LNCaP clone FGC (cell line): ENCODE measurements around the gene SMG7.
"Not testable (repeated sequence)": the region's sequence is repeated elsewhere in the genome, so short reads cannot be mapped to it uniquely, and the experiment has no call there.

Experiments used
- DNase-seq: peaks from one replicate; pipeline ENCODE4 v3.0.0-alpha.2; 2011; ENCODE audit warnings: low read depth
- H3K4me3 ChIP-seq: 2 replicates; pipeline ENCODE4 v1.5.1; 2011; ENCODE audit warnings: mild to moderate bottlenecking, low read depth, low read length, control low read depth
- TF ChIP-seq, protein P1 (sequence below): IDR thresholded peaks from 2 replicates; pipeline ENCODE4 v1.5.1; 2012; ENCODE audit warnings: mild to moderate bottlenecking; ENCODE audit not compliant: control insufficient read depth, insufficient read depth; ENCODE audit errors: extremely low read depth

Gene SMG7, protein sequence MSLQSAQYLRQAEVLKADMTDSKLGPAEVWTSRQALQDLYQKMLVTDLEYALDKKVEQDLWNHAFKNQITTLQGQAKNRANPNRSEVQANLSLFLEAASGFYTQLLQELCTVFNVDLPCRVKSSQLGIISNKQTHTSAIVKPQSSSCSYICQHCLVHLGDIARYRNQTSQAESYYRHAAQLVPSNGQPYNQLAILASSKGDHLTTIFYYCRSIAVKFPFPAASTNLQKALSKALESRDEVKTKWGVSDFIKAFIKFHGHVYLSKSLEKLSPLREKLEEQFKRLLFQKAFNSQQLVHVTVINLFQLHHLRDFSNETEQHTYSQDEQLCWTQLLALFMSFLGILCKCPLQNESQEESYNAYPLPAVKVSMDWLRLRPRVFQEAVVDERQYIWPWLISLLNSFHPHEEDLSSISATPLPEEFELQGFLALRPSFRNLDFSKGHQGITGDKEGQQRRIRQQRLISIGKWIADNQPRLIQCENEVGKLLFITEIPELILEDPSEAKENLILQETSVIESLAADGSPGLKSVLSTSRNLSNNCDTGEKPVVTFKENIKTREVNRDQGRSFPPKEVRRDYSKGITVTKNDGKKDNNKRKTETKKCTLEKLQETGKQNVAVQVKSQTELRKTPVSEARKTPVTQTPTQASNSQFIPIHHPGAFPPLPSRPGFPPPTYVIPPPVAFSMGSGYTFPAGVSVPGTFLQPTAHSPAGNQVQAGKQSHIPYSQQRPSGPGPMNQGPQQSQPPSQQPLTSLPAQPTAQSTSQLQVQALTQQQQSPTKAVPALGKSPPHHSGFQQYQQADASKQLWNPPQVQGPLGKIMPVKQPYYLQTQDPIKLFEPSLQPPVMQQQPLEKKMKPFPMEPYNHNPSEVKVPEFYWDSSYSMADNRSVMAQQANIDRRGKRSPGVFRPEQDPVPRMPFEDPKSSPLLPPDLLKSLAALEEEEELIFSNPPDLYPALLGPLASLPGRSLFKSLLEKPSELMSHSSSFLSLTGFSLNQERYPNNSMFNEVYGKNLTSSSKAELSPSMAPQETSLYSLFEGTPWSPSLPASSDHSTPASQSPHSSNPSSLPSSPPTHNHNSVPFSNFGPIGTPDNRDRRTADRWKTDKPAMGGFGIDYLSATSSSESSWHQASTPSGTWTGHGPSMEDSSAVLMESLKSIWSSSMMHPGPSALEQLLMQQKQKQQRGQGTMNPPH

DNA sequence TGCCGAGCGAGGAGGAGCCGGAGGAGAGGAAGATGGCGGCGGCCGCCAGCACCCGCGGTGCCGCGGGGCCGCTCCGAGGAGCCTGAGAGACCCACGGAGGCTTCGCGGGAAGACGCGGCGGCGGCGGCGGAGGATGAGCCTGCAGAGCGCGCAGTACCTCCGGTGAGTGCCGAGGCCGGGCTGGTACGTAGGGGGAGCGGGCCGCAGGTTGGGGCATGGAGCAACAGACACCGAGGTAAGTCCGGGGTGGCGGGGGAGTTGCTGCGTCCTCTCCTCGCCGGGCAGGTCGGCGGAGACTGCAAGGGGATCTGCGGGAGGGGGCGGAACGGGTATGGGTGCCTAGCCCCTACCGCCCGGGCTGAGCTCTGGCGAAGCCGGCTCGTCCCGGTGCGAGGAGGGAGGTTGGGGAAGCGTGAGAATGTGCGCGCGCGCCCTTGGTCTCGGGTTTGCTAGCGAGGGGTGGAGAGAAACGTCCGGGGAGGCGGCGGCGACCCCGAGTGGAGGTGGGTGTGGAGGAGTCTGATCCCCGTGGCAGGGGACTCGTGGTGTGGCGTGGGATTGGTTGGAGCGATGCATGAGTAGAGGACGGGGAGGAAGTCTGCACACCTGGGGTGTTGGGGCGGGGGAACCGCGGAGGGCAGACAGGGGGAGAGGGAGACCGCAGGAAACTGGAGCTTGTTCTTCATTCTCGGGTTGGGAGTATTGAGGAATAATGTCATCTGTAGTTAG is at the start of gene SMG7:
Gene SMG7 (plus strand): TSS at position 12 of the 729 bp plus-strand sequence. CDS start 122 bp downstream, at position 134.
- no peak for DNase-seq
- peak within 1 kb of the TSS; percentile 86 for H3K4me3 ChIP-seq
- TF ChIP-seq, protein P1, sequence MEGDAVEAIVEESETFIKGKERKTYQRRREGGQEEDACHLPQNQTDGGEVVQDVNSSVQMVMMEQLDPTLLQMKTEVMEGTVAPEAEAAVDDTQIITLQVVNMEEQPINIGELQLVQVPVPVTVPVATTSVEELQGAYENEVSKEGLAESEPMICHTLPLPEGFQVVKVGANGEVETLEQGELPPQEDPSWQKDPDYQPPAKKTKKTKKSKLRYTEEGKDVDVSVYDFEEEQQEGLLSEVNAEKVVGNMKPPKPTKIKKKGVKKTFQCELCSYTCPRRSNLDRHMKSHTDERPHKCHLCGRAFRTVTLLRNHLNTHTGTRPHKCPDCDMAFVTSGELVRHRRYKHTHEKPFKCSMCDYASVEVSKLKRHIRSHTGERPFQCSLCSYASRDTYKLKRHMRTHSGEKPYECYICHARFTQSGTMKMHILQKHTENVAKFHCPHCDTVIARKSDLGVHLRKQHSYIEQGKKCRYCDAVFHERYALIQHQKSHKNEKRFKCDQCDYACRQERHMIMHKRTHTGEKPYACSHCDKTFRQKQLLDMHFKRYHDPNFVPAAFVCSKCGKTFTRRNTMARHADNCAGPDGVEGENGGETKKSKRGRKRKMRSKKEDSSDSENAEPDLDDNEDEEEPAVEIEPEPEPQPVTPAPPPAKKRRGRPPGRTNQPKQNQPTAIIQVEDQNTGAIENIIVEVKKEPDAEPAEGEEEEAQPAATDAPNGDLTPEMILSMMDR: no peak

DNA sequence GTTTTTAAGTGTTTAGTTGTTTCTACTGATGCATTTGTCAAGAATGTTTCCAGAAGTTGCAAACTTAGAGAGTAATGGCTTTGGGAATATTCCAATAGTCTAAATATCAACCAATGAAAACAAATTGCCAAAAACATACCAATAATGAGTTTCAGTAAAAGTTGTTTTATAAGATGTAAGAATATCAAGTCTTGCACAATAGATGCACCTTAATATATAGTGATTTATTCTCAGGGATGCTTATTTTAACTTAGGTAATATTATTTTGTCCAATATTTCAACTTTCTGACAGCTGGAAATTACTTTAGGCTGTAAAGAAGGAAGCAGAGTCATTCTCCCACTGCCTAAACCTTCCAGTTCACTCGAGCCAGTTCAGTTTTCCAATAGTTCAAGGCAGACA is 48.8 kb upstream of the SMG7 start:
- DNase-seq: no peak

DNA sequence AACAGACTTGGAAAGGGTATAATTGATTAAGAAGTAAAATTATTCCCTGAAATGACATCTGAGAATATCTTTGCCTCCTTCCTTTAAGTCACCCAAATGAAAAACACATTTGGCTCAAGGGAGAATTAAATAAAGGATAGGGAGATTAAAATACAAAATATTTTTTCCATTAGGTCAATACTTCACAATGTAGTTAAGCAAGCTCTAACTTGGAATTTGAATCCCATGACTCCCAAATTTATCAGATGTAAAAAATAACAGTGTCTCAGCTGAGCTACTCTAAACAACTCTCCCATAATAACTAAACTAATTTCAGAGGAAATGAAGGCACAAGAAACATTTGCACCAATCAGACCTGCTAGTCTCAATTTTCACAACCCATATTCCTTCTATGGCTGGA is 47.6 kb upstream of the SMG7 start:
- TF ChIP-seq, protein P1: no peak
- DNase-seq: no peak
- no peak overlapping the region for H3K4me3 ChIP-seq

More for the DNA sequence above, 48.8 kb upstream of the SMG7 start:
- no peak overlapping the region for H3K4me3 ChIP-seq
- TF ChIP-seq, protein P1: no peak

DNA sequence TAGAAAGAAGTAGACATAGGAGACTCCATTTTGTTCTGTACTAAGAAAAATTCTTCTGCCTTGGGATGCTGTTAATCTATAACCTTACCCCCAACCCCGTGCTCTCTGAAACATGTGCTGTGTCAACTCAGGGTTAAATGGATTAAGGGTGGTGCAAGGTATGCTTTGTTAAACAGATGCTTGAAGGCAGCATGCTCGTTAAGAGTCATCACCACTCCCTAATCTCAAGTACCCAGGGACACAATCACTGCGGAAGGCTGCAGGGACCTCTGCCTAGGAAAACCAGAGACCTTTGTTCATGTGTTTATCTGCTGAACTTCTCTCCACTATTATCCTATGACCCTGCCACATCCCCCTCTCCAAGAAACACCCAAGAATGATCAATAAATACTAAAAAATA is 44.7 kb upstream of the SMG7 start:
- not testable (repeated sequence) for DNase-seq

DNA sequence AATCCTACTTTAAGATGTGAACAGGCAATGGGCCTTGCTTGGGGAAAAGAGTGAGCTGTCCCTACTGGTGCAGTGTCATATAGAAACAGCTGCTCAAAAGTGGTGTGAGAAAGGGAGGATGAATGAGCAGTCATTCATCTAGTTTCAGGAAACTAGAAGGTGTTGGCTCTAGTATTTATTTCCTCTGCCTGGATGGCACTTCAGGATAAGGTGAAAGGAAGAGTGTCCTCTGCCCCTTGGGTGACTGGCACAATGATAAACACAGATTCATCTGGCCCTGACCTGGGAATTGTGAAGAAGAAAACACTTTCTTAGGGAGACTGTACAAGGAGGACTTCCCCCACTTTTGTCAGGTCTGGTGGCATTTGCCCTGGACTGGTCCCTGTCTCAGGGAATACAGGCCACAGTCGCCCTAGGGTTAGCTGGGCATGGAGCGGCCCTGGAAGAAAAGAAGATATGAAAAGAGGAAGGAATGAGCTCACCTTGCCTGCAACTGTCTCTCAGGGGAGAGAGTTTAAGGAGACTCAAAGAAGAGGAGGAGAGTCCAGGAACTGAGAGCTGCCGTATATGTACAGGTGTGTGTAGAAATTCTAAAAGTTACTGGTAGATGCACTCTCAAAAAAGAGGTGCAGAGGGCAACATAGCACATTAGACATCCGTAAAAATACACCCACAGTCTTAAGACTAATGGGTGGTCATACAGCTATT is 40.3 kb upstream of the SMG7 start:
- H3K4me3 ChIP-seq: no peak overlapping the region
- DNase-seq: no peak
- TF ChIP-seq, protein P1: no peak

More for the DNA sequence above, 44.7 kb upstream of the SMG7 start:
- H3K4me3 ChIP-seq: not testable (repeated sequence)

DNA sequence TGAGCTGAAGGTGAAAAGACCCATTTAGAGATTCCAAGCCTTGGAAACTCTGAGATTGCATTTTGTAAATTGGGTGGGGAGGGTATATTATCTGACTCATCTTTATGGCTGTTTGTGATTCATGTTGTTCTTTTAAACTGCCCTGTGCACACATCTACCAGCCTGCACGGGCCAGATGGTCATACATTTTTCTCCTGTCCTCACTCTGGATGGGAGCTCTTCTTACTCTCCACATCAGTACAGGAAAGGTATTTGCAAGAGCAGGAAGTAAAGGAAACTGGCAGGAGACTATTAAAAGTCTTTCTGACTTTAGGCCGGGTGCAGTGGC is 39.8 kb upstream of the SMG7 start:
- TF ChIP-seq, protein P1: no peak
- peak; percentile 56 for DNase-seq

More for the DNA sequence above, 39.8 kb upstream of the SMG7 start:
- no peak overlapping the region for H3K4me3 ChIP-seq
